WTC11 (cell line): ENCODE results near the gene ZEB1. TPM values are rescaled to one million over a fixed set of nuclear protein-coding genes. Genes with fewer than 3 reads are reported as not detected.

Experiments
- ATAC-seq: fragments of 200-7000 bp; cut with Tn5 transposase; 2 replicates; pipeline ENCODE4 v1.10.0; 2021; ENCODE audit warnings: mild to moderate bottlenecking, moderate library complexity
- CTCF ChIA-PET: fragments of 300-600 bp; sonication (Branson Sonifier 250); formaldehyde crosslinking; loops from one replicate; lab custom pipeline; 2021; ENCODE audit warnings: antibody characterized with exemption; lab: Charles Lee
- POLR2A ChIA-PET: fragments of 350-600 bp; sonication (Branson Sonifier 250); formaldehyde crosslinking; loops from one replicate; lab custom pipeline; 2021; ENCODE audit warnings: antibody characterized with exemption; lab: Charles Lee
- DNase-seq: peaks from one replicate; pipeline ENCODE4 v3.0.0; 2021; ENCODE audit warnings: low spot score
- H3K27ac Mint-ChIP-seq: 2 replicates; pipeline ENCODE4 v1.8.0; 2021; ENCODE audit warnings: mixed read lengths
- H3K27me3 Mint-ChIP-seq: 2 replicates; pipeline ENCODE4 v1.8.0; 2021; ENCODE audit warnings: low read depth, mild to moderate bottlenecking, moderate library complexity, mixed read lengths
- H3K36me3 Mint-ChIP-seq: 2 replicates; pipeline ENCODE4 v1.8.0; 2021; ENCODE audit warnings: mixed read lengths
- H3K4me1 Mint-ChIP-seq: 2 replicates; pipeline ENCODE4 v1.8.0; 2022; ENCODE audit warnings: mixed read lengths
- H3K4me3 Mint-ChIP-seq: 2 replicates; pipeline ENCODE4 v1.8.0; 2021; ENCODE audit warnings: mild to moderate bottlenecking, moderate library complexity, mixed read lengths
- H3K9me3 Mint-ChIP-seq: 2 replicates; pipeline ENCODE4 v1.8.0; 2021; ENCODE audit warnings: mixed read lengths
- ATF2 ChIP-seq: sonication (generic); formaldehyde crosslinking; IDR thresholded peaks from 2 replicates; pipeline ENCODE4 v1.8.1; 2022; ENCODE audit warnings: low read depth, missing genetic modification reagents, borderline replicate concordance
- ATF3 ChIP-seq: sonication (generic); formaldehyde crosslinking; conservative IDR thresholded peaks from 2 replicates; pipeline ENCODE4 v1.8.1; 2022; ENCODE audit warnings: mild to moderate bottlenecking, missing genetic modification reagents
- ATF6 ChIP-seq: sonication (generic); formaldehyde crosslinking; IDR thresholded peaks from 2 replicates; pipeline ENCODE4 v1.8.1; 2023; ENCODE audit warnings: mild to moderate bottlenecking, missing genetic modification reagents
- CDX4 ChIP-seq: fragments of 250-450 bp; sonication (Bioruptor Pico); IDR thresholded peaks from 2 replicates; pipeline ENCODE4 v1.9.0; 2021; ENCODE audit warnings: moderate library complexity, mild to moderate bottlenecking, inconsistent platforms, borderline replicate concordance
- FOXP1 ChIP-seq: sonication (generic); formaldehyde crosslinking; IDR thresholded peaks from 2 replicates; pipeline ENCODE4 v1.8.0; 2022; ENCODE audit warnings: missing genetic modification reagents, mild to moderate bottlenecking, moderate library complexity, borderline replicate concordance
- GRHL2 ChIP-seq: fragments of 250-450 bp; sonication (Bioruptor Pico); IDR thresholded peaks from 2 replicates; pipeline ENCODE4 v1.8.0; 2022; ENCODE audit warnings: mild to moderate bottlenecking, moderate library complexity; ENCODE audit not compliant: insufficient replicate concordance, severe bottlenecking
- GTF2I ChIP-seq: fragments of 250-450 bp; sonication (Bioruptor Pico); conservative IDR thresholded peaks from 2 replicates; pipeline ENCODE4 v1.4.0; 2021; ENCODE audit warnings: mild to moderate bottlenecking
- IRF1 ChIP-seq: sonication (generic); formaldehyde crosslinking; IDR thresholded peaks from 2 replicates; pipeline ENCODE4 v1.8.0; 2023; ENCODE audit warnings: missing genetic modification reagents
- NR1H2 ChIP-seq: sonication (generic); formaldehyde crosslinking; IDR thresholded peaks from 2 replicates; pipeline ENCODE4 v1.9.0; 2021; ENCODE audit warnings: mild to moderate bottlenecking, moderate library complexity, missing genetic modification reagents
- NR2C2 ChIP-seq: sonication (generic); formaldehyde crosslinking; IDR thresholded peaks from 2 replicates; pipeline ENCODE4 v1.8.0; 2022; ENCODE audit warnings: mild to moderate bottlenecking, missing genetic modification reagents
- RORB ChIP-seq: fragments of 250-450 bp; sonication (Bioruptor Pico); IDR thresholded peaks from 2 replicates; pipeline ENCODE4 v1.9.0; 2021; ENCODE audit warnings: mild to moderate bottlenecking
- TCF7 ChIP-seq: sonication (generic); formaldehyde crosslinking; IDR thresholded peaks from 2 replicates; pipeline ENCODE4 v1.8.0; 2022; ENCODE audit warnings: mild to moderate bottlenecking, low read depth, missing genetic modification reagents, moderate library complexity
- TEAD4 ChIP-seq: sonication (generic); formaldehyde crosslinking; IDR thresholded peaks from 2 replicates; pipeline ENCODE4 v1.8.0; 2022; ENCODE audit warnings: mild to moderate bottlenecking, missing genetic modification reagents
- ZNF232 ChIP-seq: sonication (generic); formaldehyde crosslinking; IDR thresholded peaks from 2 replicates; pipeline ENCODE4 v1.8.0; 2022; ENCODE audit warnings: mild to moderate bottlenecking, missing genetic modification reagents
- ZNF281 ChIP-seq: sonication (generic); formaldehyde crosslinking; IDR thresholded peaks from 2 replicates; pipeline ENCODE4 v1.8.0; 2023; ENCODE audit warnings: mild to moderate bottlenecking, missing genetic modification reagents
- ZNF423 ChIP-seq: fragments of 250-450 bp; sonication (Bioruptor Pico); IDR thresholded peaks from 2 replicates; pipeline ENCODE4 v2.1.2; 2022; ENCODE audit warnings: mild to moderate bottlenecking, moderate library complexity
- ZNF425 ChIP-seq: fragments of 250-450 bp; sonication (Bioruptor Pico); conservative IDR thresholded peaks from 2 replicates; pipeline ENCODE4 v1.9.0; 2021; ENCODE audit warnings: mild to moderate bottlenecking
- ZNF532 ChIP-seq: fragments of 250-450 bp; sonication (Bioruptor Pico); IDR thresholded peaks from 2 replicates; pipeline ENCODE4 v1.9.0; 2021; ENCODE audit warnings: mild to moderate bottlenecking, borderline replicate concordance
- total RNA-seq: library from RNA; stranded (reverse); gene quantifications from 3 replicates; pipeline ENCODE4 v1.2.3, GENCODE V29; 2021

Gene ZEB1
- total RNA-seq, 1 experiment from 2014 or later: 0.39 TPM

GRCh38 chr10:31303212-31303611 lies 15.8 kb upstream of the ZEB1 start (continued):
- TF ChIP-seq ATF2 (CRISPR knock-in tag) (no peak), TCF7 (CRISPR knock-in tag) (no peak), GTF2I (CRISPR knock-in tag) (no peak)

GRCh38 chr10:31304291-31304970 lies 14.6 kb upstream of the ZEB1 start:
- POLR2A ChIA-PET: no interaction called here
- TF ChIP-seq ZNF425 (CRISPR knock-in tag) (no peak), GRHL2 (no peak), ATF3 (CRISPR knock-in tag) (no peak), NR1H2 (CRISPR knock-in tag) (no peak), ZNF232 (CRISPR knock-in tag) (no peak), ATF2 (CRISPR knock-in tag) (no peak), ATF6 (CRISPR knock-in tag) (no peak), IRF1 (no peak), NR2C2 (no peak), ZNF281 (CRISPR knock-in tag) (no peak), RORB (no peak), ZNF423 (CRISPR knock-in tag) (no peak), FOXP1 (CRISPR knock-in tag) (no peak), ZNF532 (CRISPR knock-in tag) (no peak), CDX4 (CRISPR knock-in tag) (no peak), TEAD4 (CRISPR knock-in tag) (no peak)

More at GRCh38 chr10:31304291-31304970, 14.6 kb upstream of the ZEB1 start:
- no peak overlapping the region for H3K4me3 Mint-ChIP-seq
- H3K36me3 Mint-ChIP-seq: no peaks in the 10 kb centered on the region
- no peaks in the 10 kb centered on the region; the same call in 1 of the 2 replicates for H3K27me3 Mint-ChIP-seq
- CTCF ChIA-PET: no interaction called here
- no peak overlapping the region for H3K27ac Mint-ChIP-seq
- DNase-seq (no peak), ATAC-seq (no peak)
- no peaks in the 10 kb centered on the region for H3K4me1 Mint-ChIP-seq
- no peaks in the 10 kb centered on the region for H3K9me3 Mint-ChIP-seq
